Ramos (cell line): ENCODE data around the gene FKBP5.
"Not testable (repeated sequence)": the region's sequence is repeated elsewhere in the genome, so short reads cannot be mapped to it uniquely, and the experiment has no call there.

Source experiments
- in situ Hi-C: fragments of 300-500 bp; cut with MboI; formaldehyde crosslinking; loops from one replicate; pipeline ENCODE4 v1.14.3; 2022; ENCODE audit warnings: low sequenced_read_pairs; ENCODE audit not compliant: unreplicated experiment

FKBP5 gene

DNA sequence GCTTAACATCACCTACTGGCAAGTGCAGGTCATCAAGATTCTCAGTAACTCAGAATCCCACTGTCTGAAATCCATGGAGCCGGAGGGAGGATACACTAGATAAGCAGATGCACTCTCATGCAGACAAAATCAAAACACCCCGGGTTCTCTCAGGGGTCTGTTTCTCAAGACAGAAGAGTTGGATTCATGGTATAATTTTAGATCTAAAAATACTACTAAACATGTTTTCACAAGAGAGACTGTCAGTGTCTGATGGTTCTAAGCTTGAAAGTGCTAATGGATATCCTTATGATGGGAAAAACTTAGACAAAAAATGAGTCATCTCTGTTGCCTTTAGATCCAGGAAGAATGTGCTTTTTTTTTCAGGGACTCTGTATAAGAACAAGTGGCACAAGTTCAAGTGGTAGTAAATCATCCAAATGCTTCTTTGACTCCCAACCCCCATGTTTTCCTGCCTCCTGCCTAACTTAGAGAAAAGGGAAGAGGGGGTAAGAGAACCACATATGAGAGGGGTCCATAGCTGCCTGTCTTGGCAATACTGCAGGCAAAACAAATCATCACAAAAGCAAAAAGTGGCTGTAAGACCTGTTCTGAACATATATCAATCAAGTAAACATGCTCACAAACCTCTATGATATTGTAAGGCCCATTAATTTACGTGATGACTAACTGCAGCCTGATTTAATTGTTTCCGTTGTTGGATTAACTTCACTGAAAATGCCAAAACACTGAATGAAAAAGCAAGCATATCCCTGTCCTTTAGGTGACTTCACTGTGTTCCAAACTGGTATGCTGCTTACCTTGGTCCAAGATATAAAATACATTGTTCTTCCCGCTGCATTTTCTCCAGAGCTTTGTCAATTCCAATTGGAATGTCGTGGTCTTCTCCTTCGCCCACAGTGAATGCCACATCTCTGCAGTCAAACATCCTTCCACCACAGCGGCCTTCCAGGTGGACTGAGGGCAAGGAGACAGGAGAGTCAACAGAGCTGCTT is 92.0 kb downstream of the FKBP5 start:
- in situ Hi-C loops = no loop called here

- in situ Hi-C loops = no loop called here
Measured at GRCh38 chr6:35594503-35595186, 94.1 kb downstream of the FKBP5 start.

DNA sequence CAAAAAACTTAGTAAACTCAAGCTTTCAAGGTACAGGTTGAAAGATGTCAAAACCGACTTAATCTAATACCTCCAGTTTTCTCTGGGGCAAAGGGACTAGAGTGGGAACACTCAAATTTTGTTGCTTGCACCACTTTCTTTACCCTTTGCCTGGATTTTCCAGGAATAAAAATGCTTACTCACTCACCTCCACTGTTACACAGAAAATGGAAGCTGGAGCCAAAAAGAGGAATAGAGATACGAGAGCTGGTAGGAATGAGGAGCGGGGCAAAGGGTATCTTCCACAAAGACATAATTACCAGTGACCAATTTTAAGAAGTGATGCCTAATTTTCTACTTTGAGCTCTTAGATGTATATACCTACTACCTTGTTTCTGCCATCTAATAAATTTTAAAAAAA is 96.5 kb downstream of the FKBP5 start:
- in situ Hi-C loops = no loop called here

DNA sequence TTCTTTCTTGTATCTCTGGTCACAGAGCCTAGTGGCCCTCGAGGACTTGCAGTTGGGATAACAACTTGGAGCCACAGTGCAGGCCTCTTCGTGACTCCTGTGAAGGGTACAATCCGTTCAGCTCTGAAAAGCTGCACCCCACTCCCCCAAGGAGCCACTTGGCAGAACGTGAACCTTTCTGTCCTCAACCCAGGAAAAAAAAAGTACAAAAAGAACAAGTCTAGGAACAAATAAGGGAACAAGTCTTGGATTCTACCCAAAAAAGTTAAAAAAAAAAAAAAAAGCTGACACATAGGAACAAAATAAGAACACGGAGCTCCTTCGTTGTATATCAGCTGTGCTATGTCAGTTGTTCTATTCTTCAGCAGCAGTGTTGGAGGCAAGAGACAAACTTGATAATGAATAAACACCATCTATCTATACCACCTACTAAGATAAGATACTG is 98.1 kb downstream of the FKBP5 start:
- in situ Hi-C loops = no loop called here

DNA sequence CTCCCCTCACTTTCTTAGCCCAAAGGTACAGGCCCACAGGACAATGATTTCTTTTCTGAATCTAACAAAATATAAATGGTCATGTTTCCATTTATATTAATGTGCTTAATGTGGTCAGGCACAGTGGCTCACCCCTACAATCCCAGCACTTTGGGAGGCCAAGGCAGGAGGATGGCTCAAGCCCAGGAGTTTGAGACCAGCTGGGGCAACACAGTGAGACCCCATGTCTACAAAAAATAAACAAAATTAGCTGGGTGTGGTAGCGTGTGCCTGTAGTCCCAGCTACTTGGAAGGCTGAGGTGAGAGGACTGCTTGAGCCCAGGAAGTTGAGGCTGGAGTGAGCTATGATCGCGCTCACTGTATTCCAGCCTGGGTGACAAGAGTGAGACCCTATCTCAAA is 98.8 kb downstream of the FKBP5 start:
- in situ Hi-C loops = no loop called here

GRCh38 chr6:35589201-35589739 is 99.4 kb downstream of the FKBP5 start:
- in situ Hi-C loops = no loop called here

DNA sequence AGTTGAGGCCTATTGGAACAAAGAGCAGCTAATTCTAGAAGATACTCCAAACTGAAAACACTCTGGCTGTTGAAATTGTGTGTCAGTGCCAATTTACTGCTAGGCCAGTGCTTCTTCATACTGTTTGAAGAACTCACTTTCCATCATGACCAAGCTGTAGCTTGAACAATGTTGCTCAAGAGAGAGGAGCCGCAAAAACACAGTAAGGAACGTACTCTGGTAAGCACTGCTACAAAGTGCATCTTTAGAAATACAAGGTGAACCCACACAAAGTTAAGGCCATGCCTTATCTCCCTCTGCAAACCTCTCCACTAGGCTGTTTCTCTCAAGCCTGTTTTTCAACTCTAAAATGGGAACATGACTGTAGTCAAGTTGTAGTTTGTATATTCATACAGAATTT is 101.5 kb downstream of the FKBP5 start:
- in situ Hi-C loops = no loop called here

DNA sequence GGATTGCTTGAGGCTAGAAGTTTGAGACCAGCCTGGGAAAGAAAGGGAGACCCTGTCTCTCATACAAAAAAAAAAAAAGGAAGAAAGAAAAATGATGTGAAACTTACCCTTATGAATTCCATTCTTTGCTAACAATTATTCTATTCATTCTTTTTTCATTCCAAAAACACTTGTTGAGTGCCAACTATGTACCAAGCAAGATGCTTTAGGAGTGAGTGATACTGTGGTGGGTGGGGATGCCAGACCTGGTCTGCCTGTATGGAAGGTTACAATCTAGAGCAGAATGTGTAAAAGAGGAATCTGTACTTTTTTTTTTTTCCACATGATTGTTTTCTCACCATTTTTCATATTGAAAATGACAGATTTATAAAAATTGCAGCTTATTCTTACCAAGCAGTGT is 102.2 kb downstream of the FKBP5 start:
- in situ Hi-C loops = no loop called here

DNA sequence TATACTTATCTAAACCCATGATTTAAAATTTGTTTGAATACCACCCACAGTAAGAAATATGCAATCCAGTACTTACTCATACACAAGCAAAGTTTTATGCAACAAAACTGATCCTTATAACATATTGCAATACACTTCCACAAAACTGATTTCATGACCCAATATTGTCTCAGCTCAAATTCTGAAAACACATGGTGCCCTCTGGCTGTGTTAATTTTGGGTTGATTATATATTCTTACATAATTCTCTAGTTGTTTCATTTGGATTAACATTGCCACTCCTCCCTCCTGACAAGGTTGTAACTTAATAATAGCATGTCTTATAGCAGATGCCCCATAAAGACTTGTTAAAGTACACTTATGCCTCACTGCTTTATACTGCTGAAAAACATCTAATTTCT is 103.1 kb downstream of the FKBP5 start:
- in situ Hi-C loops = no loop called here

GRCh38 chr6:35583893-35584688 is 104.6 kb downstream of the FKBP5 start:
- in situ Hi-C loops = loop anchor here (5.0 kb wide), 1 partner anchor 153 kb away; the partner anchor contains the start of gene ARMC12

GRCh38 chr6:35582315-35582714 is 106.4 kb downstream of the FKBP5 start:
- in situ Hi-C loops = loop anchor here (5.0 kb wide), 1 partner anchor 155 kb away; the partner anchor contains the start of gene ARMC12

- in situ Hi-C loops = loop anchor here (5.0 kb wide), 1 partner anchor 156 kb away; the partner anchor contains the start of gene ARMC12
Measured at GRCh38 chr6:35581633-35582032, 107.1 kb downstream of the FKBP5 start.

DNA sequence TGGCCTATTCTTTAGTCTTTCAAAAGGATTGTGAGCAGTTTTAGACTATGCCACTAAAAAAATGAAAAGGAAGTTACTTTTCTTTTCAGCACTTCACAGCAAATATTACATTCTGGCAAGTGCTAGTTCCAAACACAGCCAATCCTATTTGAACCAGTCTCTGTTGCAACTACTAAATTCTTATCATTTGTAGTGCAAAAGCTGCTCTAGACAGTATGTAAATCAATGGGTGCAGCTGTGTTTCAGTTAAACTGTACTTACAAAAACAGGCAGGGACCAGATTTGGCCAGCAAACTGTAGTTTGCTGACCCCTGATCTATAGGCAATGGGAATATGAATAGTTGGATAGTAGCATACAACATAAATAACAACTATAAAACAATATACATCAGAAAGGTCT is 107.9 kb downstream of the FKBP5 start:
- in situ Hi-C loops = loop anchor here (5.0 kb wide), 1 partner anchor 156 kb away; the partner anchor contains the start of gene ARMC12

DNA sequence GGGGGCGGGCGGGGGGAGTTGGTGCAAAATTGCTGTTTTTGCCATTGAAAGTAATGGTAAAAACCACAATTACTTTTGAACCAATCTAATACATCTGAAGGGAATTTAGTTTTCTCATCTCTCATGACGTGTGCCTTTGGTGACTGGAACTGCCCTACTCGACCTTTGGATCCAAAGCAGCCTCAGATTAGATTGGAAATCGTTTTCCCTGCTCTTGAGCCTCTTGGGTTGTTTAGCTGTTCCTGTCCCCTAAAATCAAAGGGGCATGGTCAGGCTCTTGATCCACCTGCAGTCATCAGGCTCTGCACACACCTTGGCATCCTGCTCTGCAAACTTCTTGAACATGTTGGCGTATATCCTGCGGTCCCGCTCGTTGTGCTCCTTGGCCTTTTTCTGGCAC is 112.0 kb downstream of the FKBP5 start:
- in situ Hi-C loops = no loop called here

DNA sequence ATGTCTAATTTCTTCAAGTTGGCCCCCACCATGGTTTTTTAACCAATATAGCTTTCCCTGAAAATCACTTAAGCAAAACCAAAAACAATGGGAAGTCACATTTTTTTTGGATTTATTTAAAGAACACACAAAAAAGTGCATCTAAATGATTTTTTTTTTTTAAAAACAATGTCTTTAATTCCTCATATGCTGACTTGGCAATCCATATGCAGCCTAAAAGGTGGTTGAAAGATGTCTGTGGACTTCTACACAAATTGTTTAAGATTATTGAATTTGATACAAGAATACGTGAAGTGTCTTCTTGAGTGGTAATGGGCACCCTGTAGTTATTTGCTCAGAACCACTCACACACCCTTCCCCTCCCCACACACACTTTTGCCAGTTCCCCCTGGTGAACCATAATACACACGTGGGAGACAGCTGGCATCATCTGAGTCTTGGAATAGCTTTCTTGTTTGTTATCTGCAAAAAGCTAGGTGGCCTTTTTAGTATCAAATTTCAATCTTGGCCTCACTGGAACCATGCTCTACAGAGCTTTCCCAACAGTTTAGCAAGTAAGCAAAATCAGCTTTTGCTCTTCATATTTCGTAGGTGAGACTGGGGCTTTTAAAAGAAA is 115.1 kb downstream of the FKBP5 start:
- in situ Hi-C loops = no loop called here

GRCh38 chr6:35570885-35571330 is 117.8 kb downstream of the FKBP5 start:
- in situ Hi-C loops = not testable (repeated sequence)

- in situ Hi-C loops = no loop called here
Measured at GRCh38 chr6:35569011-35569461, 119.7 kb downstream of the FKBP5 start.

GRCh38 chr6:35566794-35567193 is 121.9 kb downstream of the FKBP5 start:
- in situ Hi-C loops = no loop called here

GRCh38 chr6:35564733-35565132 is 124.0 kb downstream of the FKBP5 start:
- in situ Hi-C loops = no loop called here
